Left forelimb (tissue), 1 donor: ENCODE measurements around the gene SYNE1.

ENCODE experiments used
- DNase-seq: peaks from one replicate; pipeline ENCODE4 v3.0.0-alpha.2; 2018; ENCODE audit warnings: low spot score

Gene SYNE1

DNA sequence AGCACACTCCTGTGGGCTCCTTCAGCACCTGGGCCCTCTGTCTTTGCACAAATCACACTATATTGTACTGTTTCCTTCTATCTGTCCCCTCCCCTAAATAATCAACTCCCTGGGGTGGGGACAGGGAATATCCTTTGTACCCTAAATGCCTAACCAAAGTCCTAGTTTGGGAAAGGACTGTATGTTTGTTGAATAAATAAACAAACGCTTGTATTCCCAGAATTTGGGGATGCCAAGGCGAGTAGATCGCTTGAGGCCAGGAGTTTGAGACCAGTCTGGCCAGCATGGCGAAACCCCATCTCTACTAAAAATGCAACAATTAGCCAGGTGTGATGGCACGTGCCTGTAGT, 322.7 kb downstream of the SYNE1 start:
- no peak for DNase-seq

DNA sequence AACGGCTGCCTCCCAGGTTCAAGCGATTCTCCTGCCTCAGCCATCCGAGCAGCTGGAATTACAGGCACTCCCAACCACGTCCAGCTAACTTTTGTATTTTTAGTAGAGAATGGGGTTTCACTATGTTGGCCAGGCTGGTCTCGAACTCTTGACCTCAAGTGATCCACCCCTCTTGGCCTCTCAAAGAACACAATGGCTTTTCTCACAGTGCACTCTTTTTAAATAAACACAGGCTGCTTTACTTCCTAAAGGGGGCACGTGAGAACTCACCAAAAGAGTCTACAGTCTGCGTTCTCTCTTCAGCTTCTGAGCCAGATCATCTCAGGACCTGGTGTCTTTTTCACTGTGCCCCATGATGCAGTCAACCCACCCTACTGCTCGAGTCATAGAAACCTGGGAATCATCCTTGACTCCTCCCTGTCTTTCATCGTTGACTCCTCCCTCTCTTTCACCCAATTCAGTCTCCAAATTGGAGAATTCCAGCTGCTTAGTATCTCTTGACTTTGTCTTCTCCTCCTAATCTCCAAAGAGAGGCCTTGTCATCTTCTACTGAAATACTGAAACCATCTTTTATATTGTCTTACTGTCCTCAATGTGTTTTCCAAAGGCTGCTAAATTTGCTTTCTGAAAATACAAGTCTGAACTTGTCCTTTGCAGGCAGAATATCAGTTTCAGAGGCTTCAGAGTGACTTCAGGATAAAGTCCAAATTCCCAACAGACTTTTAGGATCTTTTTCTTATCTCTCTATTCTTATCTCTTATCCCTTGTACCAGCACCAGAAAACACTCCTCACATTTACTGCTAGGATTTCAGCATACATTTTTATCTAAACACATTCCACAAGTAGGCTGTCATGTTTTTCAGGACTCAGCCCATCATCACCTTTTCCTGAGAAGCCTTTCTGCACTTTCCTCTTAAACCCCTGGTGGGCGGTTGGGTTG, 323.4 kb downstream of the SYNE1 start:
- no peak for DNase-seq

DNA sequence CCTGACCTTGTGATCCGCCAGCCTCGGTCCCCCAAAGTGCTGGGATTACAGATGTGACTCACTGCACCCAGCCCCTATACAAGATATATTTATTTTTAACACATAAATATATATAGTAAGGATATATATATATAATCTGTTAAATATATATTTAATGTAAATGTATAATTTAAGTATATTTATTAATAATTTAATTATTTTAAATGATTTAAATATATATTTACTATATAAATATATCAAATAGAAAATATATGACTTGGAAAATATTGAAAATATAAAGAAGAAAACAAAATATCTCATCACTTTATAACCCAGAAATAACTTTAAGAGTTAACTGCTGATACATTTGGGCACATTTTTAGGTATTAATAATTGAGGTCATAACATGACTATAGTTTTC, 324.7 kb downstream of the SYNE1 start:
- no peak for DNase-seq

DNA sequence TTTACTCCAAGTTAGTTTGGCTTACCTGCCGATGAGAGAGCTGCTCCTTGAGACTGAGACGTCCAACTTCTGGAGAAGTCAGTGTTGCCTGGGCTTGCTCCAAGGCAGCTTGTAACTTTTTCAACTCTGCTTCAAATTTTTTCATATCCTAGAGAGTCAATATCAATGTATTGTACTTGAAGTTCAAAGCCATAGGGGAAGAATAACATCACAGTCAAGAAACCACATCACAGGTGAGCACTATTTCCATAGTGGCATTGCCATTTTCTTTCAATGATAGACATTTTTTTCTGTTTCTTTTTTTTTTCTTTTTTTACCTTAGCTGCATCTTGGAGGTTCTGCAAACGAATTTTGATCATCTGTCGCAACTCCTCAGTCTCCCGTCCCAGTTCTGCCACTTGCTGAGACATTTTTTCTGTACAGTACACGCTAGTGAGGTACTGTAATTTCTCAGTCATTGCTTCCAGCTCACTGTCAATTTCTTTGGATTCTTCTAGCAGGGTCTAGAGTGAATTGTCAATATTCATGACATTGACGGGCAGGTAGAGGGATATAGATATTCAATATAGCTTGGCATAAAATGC, 326.7 kb downstream of the SYNE1 start:
- DNase-seq = no peak

DNA sequence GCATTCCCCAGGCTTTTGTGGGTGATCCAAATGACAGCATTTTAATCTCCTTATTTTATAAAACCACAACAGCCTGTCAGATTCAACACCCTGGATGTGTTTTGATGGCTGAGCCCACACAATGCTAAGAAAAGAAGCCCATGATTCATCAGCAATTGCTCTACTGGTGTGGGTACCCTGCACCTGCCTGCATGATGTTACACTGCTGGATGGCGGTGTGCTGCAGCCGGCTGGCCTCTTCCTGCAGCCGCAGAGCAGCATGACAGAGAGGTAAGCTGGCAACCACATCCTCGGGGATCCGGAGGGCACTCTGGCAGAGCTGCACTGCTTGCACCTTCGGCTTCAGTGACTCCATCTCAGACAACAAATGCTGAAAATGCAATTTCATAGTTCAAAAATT, 327.5 kb downstream of the SYNE1 start:
- no peak for DNase-seq

DNA sequence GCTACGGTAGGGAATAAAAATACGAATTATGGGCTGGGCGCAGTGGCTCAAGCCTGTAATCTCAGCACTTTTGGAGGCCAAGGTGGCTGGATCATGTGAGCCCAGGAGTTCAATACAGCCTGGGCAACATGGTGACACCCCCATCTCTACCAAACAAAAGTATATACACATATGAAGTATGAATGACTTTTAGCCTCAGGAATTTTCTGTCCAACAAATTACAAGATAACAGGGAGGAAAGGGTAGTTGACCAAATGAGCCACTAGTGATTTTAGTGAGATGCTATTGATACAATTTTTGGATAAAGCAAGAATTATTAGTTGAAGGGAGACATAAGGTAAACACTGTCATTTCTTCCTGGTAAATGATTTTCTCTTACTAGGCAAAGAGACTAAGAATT, 328.2 kb downstream of the SYNE1 start:
- no peak for DNase-seq

DNA sequence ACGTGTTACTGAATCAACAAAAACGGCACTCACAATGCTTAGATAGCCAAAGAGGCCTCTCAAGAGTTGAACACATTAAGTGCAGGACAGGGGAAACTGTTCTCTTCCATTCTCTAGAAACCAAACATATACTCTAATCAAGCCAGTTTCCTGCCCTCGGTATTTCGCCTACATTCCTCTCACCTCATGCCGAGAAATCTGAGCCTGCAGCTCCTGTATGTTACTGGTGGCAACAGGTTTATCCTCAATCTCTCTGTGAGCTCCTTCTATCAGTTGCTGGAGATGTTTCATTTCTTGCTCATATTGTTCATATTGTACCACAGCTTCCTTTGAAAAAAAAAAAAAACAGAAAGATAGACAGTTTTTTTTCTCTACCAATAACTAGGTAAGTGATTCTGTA, 328.9 kb downstream of the SYNE1 start:
- no peak for DNase-seq

DNA sequence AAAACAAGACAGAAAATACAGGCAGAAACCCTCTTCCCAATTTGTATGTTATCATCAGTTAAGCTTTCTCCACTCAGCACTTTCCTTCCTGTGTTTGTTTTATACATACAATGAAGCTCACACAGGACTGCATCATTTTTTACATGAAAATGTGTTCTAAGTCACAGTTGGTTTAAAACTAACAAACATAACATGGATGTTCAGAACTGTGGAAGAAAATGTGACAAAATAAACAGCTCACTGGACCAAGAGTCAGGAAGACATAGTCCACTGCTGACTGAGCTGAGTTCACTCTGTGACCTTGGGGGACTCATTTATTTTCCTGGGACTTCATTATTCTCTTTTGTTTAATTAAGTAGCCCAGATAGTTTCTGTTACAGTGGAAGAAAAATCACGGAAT, 331.5 kb downstream of the SYNE1 start:
- DNase-seq = no peak

DNA sequence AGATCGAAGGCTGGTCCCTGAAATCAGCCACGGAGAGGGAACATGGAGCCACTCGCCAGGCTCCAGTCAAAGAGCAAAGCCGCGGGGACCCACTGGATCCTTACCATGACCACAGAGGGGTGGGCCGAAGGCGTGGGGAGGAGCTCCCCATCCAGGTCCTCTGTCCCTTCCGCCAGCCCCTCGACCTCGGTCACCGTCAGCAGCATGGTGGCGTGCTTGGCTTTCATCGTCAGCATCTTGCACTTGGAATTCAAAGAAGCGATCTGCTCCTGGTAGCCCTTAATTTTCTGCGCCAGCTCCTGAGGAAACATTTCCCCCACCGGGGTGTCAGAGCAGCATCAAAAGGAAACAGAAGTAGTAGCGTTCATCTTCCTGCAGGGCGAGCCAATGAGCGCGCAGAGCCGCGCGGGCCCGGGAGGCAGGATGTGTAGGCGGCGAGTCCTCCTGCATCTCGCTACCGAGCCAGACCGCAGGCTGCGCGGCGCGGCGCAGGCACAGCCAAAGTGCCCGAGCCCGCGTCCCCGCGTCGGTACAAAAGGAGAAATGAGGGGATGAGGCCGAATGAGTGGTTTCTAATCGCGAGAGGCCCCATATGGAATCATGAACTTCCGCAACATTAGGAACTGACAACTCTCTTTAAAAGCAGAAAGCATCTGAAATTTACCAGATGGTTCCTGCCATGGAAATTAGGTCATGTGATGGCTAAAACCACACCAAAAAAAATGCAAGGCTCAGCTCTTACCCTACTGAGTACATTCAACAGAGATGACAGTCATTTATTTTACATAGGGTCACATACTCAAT, 335.2 kb downstream of the SYNE1 start:
- peak; percentile 92 for DNase-seq

DNA sequence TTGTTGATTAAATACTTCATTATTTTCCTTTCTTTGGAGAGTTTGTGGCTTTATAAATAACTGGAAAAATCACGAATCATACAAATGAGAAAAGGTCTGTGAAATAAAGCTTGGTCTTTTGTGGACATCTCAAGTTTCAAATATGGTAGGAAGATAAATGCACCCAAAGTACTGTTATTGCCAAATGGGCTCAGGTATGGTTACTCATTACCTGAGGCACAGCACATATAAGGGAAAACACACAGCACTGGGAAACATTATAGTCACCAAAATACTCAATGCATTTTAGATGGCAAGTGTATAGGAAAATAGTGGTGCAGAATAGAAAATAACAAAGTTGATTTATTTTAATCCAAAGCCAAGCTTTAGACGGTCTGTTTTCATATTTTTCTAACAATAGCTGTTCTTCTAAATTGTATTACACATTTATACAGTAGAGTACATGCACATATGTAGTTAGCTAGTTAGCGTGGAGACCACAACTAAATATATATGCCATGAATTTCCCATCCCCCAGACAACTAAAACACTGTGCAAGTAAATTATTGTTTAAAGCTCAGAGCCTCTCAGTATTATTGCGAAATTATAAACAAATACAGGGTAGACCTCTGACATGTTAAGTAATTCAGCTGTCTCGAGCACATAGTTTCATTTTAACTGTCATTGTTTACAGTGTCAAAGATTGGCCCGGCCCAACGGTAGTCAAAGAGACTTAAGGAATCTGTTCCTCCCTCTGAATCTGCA, 336.0 kb downstream of the SYNE1 start:
- no peak for DNase-seq

DNA sequence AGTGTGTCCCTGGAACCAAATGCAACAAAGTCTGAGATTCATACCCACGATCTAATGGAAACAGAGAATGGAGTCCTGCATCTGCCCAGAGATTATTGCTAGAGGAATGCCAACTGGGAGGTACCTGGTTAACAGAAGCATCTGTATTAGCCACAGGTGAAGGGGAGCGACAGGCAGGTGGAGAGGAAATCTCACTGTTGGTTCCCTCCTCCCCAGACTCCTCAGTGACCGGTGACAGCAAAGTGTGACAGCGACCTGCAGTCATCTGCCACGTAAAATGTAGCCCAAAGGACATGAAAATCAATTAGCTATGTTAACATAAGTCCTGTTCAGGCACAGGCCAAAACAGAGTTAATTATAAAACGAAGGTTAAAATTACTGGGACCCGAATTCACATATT, 336.6 kb downstream of the SYNE1 start:
- DNase-seq = no peak

DNA sequence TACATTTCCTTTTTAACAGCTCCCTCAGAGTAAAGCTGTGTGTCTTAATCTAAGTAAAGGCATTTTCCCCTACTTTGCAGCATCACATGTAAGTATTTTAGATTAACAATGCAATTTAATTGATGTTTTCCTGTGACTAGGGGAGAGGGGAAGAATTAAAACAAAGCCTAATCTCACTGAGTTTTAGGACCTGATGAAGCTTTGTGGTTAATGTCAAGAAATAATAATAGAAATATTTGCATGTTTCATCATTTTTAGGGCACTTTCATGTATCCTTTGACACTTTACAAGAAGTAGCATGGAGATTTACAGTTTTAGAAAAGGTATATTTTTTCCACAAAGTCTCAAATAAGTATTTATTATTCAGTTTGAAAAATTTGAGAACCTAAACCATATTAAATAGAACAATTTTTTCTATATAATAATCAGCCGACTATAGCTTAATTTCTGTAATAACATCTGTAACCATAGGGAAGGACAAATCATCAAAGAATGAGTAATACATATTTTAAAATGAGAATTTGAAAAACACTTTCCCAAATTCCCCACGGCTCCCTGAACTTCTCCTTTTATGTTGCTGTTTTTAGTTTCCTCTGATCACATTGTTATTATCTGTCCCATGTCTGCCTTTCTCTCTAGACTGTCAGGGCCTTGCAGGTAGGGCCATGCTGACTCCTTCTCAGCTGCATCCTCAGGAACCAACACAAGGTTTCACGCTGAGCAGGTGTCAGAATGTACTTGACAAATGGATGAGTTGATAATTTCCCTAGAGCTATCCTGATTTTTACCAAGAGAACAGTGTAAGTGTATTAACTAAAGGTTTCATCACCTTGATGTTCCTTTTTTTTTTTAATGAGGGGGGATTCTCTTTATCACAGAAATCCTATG, 338.1 kb downstream of the SYNE1 start:
- no peak for DNase-seq

DNA sequence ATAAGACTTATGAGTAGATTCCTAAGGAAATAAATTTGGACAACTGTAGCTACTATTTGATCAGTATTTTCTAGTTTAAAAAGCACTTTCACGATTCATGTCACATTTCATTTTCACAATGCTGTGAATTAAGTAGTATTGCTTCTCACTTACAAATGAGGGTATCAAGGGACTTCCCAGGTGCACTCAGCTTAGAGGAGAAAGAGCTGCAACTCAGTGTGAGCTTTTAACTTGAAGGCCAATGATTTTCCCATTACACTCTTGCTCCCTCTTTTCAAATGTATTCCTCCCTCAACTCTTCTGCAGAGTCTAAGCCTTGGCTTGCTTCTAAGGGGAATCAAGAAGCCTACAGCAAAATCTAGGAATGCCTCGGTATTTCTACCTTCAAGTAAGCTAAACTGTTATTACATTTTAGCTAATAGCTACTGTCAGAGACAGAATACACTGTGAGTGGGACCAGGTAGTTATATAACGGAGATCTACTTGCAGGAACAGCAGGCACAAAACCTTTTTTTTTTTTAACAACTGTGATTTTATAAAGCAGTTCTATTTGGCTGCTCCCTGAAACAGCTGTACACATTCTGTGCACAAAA, 339.0 kb downstream of the SYNE1 start:
- DNase-seq = no peak

DNA sequence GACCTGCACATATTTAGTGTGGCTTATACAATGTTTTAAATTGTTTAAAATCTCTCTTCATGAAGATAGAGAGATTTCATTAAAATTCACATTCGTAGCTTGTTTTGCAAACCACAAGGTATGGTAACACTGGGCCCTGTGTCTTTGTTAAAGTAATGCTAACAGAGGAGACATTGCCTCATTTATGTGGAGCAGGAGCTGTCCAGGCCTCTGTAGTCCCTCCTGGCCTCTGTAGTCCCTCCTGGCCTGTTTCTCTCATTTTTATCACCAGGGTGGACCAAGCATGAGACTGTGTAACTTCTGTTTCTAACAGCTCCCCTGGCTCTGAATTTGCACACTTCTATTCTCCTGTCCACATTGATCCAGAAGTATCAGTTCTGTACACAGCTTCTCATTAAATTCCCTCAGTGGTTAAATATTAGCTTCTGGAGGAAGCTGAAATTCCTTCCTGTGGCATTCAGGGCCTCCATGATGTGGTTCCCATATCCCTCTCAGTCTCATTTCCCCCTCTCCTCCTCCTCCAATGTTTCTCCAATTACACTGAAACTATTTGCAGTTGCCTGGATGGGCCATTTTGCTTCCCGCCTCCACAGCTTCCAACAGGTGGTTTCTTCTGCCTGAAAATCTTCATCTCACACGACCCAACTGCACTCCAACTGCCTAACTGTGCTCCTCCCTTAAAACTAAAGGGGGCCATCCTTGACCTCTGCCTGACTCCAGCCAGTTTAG, 340.4 kb downstream of the SYNE1 start:
- DNase-seq = no peak

DNA sequence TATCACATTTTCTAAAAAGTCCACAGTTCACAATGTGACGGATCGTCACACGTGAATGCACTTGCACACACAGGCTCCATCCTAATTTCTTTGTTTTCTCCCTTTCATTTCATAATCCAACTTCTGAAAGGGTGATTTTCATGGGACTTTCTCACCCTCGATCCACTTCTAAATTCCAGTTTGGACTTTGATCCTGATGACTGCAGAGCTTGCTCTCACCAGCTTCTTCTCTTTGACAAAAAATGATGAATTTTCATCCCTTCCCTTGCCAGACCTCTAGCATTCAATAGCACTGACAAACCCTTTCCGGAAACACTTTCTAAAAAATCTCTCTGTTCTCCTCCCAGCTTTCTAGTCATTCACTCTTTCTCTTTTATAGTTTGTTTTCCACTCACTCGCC, 341.2 kb downstream of the SYNE1 start:
- no peak for DNase-seq

DNA sequence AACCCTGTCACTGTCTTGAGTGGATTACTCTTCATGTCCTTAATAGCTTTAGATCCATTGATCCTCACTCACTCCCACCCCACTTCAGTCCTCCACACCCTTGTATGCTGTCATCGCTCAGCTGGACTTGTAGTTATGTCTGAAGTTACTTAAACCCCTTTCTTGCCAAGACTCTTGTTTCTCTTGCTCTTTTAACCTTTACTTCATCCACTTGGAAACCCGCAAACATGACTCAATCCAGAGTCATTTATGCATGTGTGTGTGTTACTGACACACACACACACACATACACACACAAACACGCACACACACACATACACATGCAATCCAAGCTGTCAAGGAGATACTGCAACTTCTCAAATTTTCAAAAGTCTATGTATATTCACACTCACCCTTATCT, 341.8 kb downstream of the SYNE1 start:
- DNase-seq = no peak

DNA sequence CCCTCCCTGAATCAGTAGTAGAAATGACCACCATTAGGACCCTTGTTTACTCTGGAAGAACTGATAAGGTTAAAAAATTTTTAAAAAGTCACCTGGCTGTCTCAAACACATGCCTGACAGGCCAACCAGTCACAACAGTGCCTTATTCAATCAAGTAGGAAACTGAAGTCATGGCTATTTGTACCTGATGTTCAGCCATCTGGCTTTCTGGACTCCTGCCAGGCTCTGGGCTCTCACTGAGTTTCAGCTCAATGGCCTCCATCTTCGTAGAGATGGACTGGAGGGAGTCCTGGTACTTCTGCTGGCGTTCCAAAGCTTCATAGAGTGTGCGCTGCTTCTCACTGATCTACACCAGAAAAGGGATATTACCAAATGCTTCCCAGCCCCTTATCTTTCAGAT, 343.8 kb downstream of the SYNE1 start:
- no peak for DNase-seq

DNA sequence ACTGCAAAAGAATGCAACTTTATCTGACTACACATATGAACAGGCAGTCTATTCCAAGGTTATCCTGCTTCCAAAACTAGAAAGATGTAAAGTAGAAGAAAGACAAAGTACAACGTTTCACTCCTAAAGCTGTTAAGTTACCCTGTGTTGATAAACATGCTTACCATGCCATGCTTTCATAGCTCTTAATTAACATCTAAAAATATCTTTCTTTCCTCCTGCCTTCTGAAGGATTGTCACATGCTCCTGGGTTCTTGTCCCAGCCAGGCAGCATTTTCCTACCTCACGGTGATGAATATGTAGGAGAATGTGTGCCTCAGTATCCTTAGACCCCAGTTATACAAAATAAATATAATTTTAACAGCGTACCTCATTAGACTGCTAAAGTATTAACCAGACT, 344.6 kb downstream of the SYNE1 start:
- no peak for DNase-seq

DNA sequence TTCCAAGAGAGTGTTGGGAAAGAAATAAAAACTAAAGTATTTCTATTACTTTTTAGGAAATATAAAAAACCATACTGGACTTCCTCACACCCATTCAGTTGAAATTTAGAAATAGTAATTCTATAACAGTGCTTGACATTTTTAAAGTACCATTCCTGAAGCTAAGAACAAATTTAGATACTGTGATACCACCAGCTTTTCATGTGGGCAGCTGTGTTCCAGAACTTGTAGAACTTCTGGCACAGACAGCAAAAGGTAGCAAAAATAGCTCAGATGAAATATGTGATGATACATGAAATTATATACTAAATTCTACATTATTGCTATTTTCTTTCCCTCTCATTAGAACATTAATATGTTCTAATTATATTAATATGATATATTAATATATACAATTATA, 346.5 kb downstream of the SYNE1 start:
- no peak for DNase-seq

DNA sequence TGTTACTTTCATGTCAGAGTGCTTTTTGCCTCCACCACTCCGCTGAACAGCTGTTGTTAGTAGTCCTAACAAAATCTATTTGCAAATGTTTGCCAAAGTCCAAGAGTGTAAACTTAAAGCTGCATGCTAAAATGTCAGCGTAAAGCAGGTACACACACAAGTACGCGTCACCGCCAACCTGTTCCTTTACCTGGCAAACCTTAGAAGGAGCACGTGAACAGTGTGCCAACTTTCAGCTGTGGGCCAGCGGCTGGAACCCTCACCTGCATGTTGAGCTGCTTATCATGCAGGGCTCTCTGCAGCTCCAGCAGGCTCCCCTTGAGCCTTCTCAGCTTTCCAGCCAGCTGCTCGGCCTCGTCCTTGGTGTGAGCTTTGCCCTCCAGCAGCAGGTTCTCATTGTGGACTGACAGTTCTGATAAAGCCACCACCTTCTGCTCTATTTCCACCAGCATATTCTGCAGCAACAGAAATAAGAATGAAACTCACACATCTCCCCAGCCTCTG, 359.3 kb downstream of the SYNE1 start:
- no peak for DNase-seq
